ENCODE data around the gene ZNF121.
"Not testable (repeated sequence)": the region's sequence is repeated elsewhere in the genome, so short reads cannot be mapped to it uniquely, and the experiment has no call there.

ZNF121 gene

GRCh38 chr19:9584073-9584833 lies at the start of gene ZNF121:
Gene ZNF121, minus strand, starts transcription at chr19:9584504. Its CDS starts 16,407 bp downstream, at chr19:9568097.
- DNase-seq: peak in 57 of 58 donors; percentile 42 to 90 (median 78)

DNA sequence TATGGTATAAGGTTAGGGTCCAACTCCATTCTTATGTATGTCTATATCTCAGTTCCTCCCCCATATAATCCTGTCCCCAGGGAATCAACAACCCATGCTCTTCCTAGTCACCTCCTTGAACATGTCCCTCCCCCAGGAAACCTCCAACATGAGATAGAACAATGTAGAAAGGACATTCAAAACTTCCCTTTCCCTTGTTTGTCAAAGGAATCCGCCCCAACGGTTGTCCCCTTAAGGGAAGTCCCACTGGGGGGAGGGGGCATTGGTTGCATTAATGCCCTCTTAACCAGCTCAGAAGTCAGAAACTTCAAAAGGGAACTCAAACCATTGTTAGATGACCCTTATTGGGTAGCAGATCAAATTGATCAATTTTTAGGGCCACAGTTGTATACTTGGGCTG lies 43.6 kb upstream of the ZNF121 start:
- DNase-seq: no peak

- DNase-seq: no peak
Observed at GRCh38 chr19:9622531-9622930, 38.2 kb upstream of the ZNF121 start.

GRCh38 chr19:9621156-9622037 lies 37.1 kb upstream of the ZNF121 start, which contains the start of gene ZNF561:
Gene ZNF561, minus strand, starts transcription at chr19:9621232. Its CDS starts 1,776 bp downstream, at chr19:9619456.
- DNase-seq: peak in 57 of 58 donors; percentile 63 to 97 (median 84)

- no peak for DNase-seq
Observed at GRCh38 chr19:9620842-9621155, 36.5 kb upstream of the ZNF121 start.

DNA sequence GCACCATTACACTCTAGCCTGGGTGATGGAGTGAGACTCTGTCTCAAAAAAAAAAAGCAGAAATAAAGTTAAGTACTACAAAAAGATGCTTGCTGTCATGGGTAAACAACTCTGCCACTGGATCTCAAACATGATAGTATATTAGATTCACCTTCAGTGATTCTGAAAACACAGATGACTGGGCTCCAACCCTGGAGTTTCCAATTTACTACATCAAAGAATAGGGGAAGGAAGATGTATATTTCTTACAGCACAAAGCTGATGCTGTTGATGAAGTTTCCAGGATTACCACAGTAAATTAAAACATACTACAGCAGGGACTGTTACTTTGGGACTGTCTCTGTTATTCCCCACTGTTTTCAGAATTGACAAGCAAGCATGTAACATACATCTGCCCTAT lies 31.5 kb upstream of the ZNF121 start:
- DNase-seq: no peak

- DNase-seq: no peak
Observed at GRCh38 chr19:9610484-9611113, 26.3 kb upstream of the ZNF121 start.

GRCh38 chr19:9608912-9609311 lies 24.6 kb upstream of the ZNF121 start:
- DNase-seq: no peak

GRCh38 chr19:9597027-9597426 lies 12.7 kb upstream of the ZNF121 start:
- DNase-seq: no peak

DNA sequence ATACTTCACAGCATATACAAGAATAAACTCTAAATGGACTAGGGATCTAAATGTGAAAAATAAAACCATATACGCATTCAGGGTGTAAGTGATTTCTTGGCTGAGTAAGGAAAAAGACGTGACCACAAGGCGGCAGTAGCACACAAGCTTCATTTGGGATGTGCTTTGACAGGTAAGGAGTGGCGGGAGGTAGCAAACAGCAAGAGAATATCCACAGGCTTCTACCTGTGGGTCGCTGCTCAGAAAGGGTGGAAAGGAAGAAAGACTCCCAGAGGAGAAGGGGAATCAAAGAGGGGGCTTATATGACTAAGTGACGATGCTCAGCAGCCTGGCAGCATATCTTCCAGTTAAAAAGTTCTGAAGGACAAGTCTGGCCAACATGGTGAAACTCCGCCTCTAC lies 2.5 kb upstream of the ZNF121 start:
- DNase-seq: peak in 41 of 58 donors; percentile 0 to 71 (median 7)

DNA sequence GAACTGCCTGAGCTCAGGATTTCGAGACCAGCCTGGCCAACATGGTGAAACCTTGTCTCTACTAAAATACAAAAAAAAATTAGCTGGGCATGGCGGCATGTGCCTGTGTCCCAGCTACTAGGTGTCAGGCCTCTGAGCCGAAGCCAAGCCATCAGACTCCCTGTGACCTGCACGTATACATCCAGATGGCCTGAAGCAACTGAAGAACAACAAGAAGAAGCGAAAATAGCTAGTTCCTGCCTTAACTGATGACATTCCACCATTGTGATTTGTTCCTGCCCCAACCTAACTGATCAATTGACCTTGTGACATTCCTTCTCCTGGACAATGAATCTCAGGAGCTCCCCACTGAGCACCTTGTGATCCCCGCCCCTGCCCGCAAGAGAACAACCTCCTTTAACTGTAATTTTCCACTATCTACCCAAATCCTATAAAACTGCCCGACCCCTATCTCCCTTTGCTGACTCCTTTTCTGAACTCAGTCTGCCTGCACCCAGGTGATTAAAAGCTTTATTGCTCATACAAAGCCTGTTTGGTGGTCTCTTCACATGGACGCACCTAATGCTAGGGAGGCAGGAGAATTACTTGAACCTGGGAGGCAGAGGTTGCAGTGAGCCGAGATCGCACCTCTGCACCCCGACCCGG lies 2.1 kb downstream of the ZNF121 start:
- not testable (repeated sequence) for DNase-seq

GRCh38 chr19:9580728-9581127 lies 3.6 kb downstream of the ZNF121 start:
- no peak for DNase-seq

DNA sequence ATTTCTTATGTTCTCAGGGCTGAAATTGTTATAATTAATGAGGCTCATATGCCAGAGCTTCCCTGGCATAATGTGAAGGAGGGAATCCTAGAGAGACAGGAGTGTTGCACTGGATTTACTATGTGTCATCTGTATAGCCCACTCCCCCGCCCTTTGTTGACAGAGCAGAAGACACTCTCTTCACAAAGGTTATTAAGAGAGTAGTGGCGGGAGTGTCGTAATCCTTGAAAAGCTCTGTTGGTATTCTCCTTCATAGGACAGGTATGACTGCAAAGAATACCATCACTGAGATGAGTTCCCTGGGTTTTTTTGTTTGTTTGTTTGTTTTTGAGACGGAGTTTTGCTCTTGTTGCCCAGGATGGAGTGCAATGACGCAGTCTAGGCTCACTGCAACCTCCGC lies 14.0 kb downstream of the ZNF121 start:
- DNase-seq: no peak

GRCh38 chr19:9566729-9567128 lies 17.6 kb downstream of the ZNF121 start:
- no peak for DNase-seq

- DNase-seq: no peak
Observed at GRCh38 chr19:9565900-9566705, 18.2 kb downstream of the ZNF121 start.

GRCh38 chr19:9552536-9553274 lies 31.6 kb downstream of the ZNF121 start:
- DNase-seq: no peak

DNA sequence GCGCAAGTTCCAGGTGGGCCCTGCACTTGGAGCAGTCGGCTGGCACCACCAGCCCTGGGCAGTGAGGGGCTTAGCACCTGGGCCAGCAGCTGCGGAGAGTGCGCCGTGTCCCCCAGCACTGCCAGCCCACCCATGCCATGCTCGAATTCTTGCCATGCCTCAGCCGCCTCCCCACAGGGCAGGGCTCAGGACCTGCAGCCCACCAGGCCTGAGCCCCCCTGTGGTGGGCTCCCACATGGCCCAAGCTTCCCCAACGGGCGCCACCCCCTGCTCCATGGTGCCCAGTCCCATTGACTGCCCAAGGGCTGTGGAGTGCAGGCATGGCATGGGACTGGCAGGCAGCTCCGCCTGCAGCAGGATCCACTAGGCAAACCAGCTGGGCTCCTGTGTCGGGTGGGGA lies 36.4 kb downstream of the ZNF121 start:
- no peak for DNase-seq

- not testable (repeated sequence) for DNase-seq
Observed at GRCh38 chr19:9541281-9541680, 43.0 kb downstream of the ZNF121 start.

GRCh38 chr19:9539921-9540320 lies 44.4 kb downstream of the ZNF121 start:
- DNase-seq: not testable (repeated sequence)

DNA sequence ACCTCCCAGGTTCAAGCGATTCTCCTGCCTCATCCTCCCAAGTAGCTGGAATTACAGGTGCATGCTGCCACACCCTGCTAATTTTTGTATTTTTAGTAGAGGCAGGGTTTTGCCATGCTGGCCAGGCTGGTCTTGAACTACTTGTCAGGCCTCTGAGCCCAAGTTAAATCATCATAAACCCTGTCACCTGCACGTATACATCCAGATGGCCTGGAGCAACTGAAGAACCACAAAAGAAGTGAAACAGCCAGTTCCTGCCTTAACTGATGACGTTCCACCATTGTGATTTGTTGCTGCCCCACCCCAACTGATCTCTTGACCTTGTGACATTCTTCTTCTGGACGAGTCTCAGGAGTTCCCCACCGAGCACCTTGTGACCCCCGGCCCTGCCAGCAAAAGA lies 45.1 kb downstream of the ZNF121 start:
- not testable (repeated sequence) for DNase-seq

Measured in anterior cingulate cortex (tissue), 58 donors.